NCI-H187 treated with DMSO at 0.1 percent for 48 hours (cell line): Measurements from ENCODE around the gene TRIM41.
"Not testable (repeated sequence)": the region's sequence is repeated elsewhere in the genome, so short reads cannot be mapped to it uniquely, and the experiment has no call there.

Experiments used
- DNase-seq: peaks from one replicate; lab custom pipeline; 2025; lab: John Stamatoyannopoulos, UW

The TRIM41 gene

GRCh38 chr5:181255836-181256578 is 32.9 kb downstream of the TRIM41 start:
- DNase-seq, result no peak

- no peak for DNase-seq
Measured at GRCh38 chr5:181258576-181258975, 35.5 kb downstream of the TRIM41 start.

GRCh38 chr5:181259283-181259682 is 36.2 kb downstream of the TRIM41 start:
- no peak for DNase-seq

- DNase-seq, result no peak
Measured at GRCh38 chr5:181259974-181260719, 37.1 kb downstream of the TRIM41 start.

- no peak for DNase-seq
Measured at GRCh38 chr5:181260720-181261319, 37.7 kb downstream of the TRIM41 start, which contains the start of gene TRIM52. Gene TRIM52 (minus strand): TSS chr5:181261143. CDS start chr5:181260813, 330 bp downstream.

- DNase-seq, result no peak
Measured at GRCh38 chr5:181261320-181262049, 38.4 kb downstream of the TRIM41 start.

GRCh38 chr5:181263633-181264032 is 40.6 kb downstream of the TRIM41 start:
- DNase-seq, result no peak

GRCh38 chr5:181265092-181265671 is 42.1 kb downstream of the TRIM41 start:
- DNase-seq, result no peak

- not testable (repeated sequence) for DNase-seq
Measured at GRCh38 chr5:181267291-181267904, 44.3 kb downstream of the TRIM41 start.

GRCh38 chr5:181267907-181268306 is 44.8 kb downstream of the TRIM41 start:
- DNase-seq, result not testable (repeated sequence)

- DNase-seq, result no peak
Measured at GRCh38 chr5:181271081-181271480, 48.0 kb downstream of the TRIM41 start.

GRCh38 chr5:181273433-181273744 is 50.3 kb downstream of the TRIM41 start:
- not testable (repeated sequence) for DNase-seq

- no peak for DNase-seq
Measured at GRCh38 chr5:181280251-181280762, 57.2 kb downstream of the TRIM41 start.

GRCh38 chr5:181281077-181281983 is 58.2 kb downstream of the TRIM41 start:
- no peak for DNase-seq

- no peak for DNase-seq
Measured at GRCh38 chr5:181281984-181282316, 58.9 kb downstream of the TRIM41 start.

GRCh38 chr5:181282415-181282814 is 59.3 kb downstream of the TRIM41 start:
- DNase-seq, result not testable (repeated sequence)

- no peak for DNase-seq
Measured at GRCh38 chr5:181282874-181283273, 59.8 kb downstream of the TRIM41 start.

GRCh38 chr5:181283347-181283746 is 60.3 kb downstream of the TRIM41 start:
- no peak for DNase-seq

- not testable (repeated sequence) for DNase-seq
Measured at GRCh38 chr5:181283841-181284755, 61.0 kb downstream of the TRIM41 start.
